DMS 273 (cell line): ENCODE data around the gene TARS3.
"Not testable (repeated sequence)": the region's sequence is repeated elsewhere in the genome, so short reads cannot be mapped to it uniquely, and the experiment has no call there.

Experiments used
- DNase-seq: peaks from one replicate; lab custom pipeline; 2025; ENCODE audit not compliant: unreplicated experiment; lab: John Stamatoyannopoulos, UW

The TARS3 gene

GRCh38 chr15:101723874-101724674, at the start of gene TARS3:
TSS of gene TARS3 (minus strand) at chr15:101724473. CDS start at chr15:101724387, 86 bp downstream.
- DNase-seq: peak; percentile 91

DNA sequence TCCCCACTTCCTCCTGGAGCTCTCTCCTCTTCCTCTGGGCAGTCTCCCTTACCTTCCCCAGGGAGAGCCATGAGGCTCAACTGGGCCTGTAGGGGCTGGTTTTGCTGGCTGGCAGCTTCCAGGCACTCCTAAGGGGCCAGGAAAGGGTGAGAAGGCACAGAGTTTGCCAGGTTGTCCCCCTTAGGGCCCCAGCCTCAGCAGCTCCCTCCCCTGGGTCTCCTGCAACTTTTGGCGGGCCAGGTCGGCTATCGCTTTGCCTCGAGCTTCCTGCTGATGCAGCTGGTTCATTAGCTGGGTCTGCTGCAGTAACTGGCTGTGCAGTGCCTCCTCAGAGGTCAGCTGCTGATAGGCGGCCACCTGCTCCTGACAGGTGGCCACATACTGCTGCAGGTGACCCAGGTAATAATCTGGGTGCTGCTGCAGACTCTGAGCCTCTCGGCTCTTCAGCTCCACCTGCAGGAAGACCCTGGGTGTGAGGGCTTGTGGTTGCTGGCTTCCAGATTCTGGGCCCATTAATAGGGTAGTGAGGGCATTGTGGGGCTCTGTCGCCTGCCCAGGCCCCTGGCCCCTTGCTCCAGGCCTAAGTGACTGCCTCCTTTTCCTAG, 49.3 kb upstream of the TARS3 start:
- peak; percentile 31 for DNase-seq

GRCh38 chr15:101772921-101773320, 48.6 kb upstream of the TARS3 start:
- DNase-seq: no peak

GRCh38 chr15:101767083-101767640, 42.9 kb upstream of the TARS3 start:
- DNase-seq: not testable (repeated sequence)

- DNase-seq: no peak
Observed at GRCh38 chr15:101765772-101766456, 41.6 kb upstream of the TARS3 start.

DNA sequence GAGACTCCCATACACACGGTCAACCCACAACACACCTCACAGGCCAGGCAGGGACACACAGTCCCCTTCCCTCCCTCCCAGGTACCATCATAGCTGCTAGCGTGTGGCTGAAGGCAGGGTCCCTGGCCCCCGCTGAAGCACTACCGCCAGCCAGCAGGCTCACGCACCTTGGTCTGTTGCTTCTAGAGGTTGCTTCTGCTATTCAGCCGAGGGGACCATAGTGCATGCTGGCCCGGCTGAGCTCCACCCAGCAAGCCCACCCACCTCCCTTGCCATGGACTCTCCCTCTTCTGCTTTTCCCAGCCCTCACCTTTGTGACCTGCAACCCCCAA, 41.0 kb upstream of the TARS3 start:
- DNase-seq: not testable (repeated sequence)

GRCh38 chr15:101764669-101765339, 40.5 kb upstream of the TARS3 start:
- DNase-seq: not testable (repeated sequence)

DNA sequence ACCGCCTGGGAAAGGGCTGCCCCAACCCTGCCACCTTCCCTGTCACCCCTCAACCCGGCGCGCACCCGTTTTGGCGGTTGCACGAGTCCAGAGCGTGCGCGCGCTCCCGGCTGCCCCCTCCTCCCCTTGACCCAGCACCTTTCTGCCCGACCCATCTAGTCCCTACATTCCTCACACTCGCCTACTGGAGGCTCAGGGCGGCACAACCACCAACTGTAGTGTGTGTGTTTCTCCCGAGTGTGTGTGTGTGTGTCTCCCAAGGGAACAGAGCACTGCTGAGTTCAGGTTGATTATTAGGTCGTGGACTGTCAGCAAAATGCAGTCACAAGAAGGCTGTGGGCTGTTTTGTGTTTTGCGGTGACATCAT, 22.4 kb upstream of the TARS3 start:
- DNase-seq: not testable (repeated sequence)

DNA sequence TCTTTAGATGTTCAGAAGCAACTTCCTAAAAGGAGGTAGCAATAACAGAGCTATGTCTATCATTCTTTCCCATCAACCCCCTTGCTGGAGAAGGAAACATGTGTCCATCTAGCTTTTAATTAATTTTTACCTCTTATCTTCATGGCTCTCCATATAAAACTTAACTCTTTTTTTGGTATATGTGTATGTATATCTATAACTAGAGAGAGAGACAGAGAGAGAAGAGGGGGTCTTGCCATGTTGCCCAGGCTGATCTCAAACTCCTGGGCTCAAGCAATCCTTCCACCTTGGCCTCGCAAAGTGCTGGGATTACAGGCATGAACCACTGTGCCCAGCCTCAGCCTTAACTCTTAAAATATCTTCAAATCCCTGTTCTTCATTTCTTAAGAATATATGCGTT, 10.6 kb upstream of the TARS3 start:
- not testable (repeated sequence) for DNase-seq

DNA sequence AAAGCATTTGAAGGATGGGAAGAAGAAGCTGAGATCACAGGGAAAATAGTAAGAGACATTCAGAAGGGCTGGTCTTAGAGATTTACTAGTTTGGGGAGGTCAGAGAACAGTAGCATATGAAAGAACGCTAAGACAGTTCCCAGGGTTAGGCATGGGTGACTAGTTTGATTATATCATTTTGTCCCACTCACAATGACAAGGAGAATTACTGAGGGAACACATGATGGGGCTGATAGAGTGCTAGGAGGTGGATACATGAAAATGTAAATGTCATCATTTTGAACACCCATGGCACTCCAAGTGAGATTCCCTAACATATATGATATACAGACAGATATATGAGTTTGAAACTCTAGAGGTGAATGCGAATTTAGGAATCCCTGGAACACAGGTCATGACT, 9.3 kb upstream of the TARS3 start:
- DNase-seq: no peak

DNA sequence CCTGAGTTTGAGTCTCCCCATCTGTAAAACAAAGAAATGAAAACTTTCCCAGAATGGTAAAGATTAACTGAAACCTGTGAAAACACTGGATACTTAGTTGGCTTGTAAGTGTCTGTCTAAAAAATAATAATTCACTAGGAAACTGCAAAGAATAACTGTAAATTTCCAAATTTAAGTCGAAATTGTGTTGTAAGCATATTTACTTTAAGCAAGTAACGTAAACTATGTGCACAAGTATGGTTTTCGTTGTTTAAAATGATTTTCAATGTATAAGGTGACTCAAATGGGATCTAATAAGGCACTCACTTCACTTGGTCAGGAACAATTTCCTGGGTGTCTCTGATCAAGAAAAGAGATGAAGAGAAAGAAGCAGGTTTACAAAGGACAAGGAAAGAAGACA, 8.5 kb upstream of the TARS3 start:
- DNase-seq: no peak

DNA sequence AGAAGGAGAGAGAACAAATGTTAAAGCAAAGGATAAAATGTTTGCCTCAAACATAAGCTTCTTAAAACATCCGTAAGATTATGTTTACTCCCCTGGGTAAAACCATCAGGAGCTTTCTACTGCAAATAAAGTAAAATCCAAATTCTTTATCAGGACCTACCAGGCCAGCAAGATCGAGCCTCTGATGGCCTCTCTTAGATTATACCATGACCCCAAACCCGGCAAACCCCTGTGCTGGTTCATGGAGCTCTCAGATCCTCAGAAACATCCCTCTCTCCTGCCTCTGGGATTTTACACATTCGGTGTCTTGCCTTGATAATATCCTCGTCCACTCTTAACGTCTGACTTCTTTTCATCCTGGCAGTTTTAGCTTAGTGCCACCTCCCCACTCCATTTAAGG, 7.5 kb upstream of the TARS3 start:
- no peak for DNase-seq

DNA sequence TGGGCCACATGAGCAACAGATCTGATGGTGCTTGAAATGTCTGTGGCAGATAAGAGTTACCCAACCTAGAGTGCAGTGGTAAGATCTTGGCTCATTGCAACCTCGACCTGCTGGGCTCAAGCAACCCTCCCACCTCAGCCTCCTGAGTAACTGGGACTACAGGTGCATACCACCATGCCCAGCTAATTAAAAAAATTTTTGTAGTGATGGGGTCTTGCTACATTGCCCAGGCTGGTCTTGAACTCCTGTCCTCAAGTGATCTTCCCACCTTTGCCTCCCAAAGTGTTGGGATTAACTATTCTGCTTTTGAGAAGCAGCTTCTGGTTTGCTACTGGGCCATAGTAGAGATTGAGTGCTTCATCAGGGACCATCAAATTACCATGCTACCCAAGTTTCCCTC, 2.9 kb upstream of the TARS3 start:
- DNase-seq: no peak

GRCh38 chr15:101725073-101725472, 800 bp upstream of the TARS3 start:
- DNase-seq: no peak

- no peak for DNase-seq
Observed at GRCh38 chr15:101724675-101725005, 367 bp upstream of the TARS3 start.

- DNase-seq: peak; percentile 8
Observed at GRCh38 chr15:101723171-101723873, 951 bp downstream of the TARS3 start.

DNA sequence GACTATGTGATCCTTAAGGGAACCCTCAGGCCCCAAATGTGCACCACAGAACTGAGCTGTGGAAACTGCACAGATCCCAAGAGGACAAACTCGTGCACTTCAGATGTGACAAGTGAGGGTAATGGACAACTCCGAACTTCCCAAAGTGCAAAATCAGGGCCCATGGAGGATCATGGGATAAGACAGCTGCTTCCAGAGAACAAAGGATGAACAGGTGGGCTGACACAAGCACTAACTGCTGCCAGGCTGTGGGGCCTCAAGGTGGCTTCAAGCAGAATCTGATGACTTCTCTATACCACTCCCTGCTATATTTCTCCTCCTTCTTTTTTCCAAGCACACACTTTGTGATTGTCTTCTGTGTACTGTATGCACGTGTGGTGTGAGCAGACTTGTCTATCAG, 5.4 kb downstream of the TARS3 start:
- DNase-seq: no peak

DNA sequence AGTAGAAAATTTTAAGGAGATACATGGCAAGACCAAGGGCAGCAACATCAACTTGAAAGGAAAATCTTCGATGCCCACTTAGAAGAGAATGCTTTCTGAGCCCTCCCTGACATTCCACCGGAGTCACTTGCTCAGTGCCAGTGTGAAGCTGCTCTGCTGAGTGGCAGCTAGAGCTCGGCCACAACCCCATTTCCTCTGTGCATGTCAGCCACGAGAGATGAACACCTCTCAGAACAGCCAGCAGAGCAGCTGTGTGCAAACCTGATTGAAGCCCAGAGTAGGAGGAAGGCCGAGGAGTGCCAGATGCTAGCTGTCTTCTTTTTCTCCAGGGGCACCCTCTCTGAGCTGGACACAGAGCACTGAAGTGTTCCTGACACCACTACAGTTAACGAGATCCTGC, 12.2 kb downstream of the TARS3 start:
- DNase-seq: no peak

GRCh38 chr15:101710806-101711205, 13.5 kb downstream of the TARS3 start:
- DNase-seq: no peak

- DNase-seq: no peak
Observed at GRCh38 chr15:101709466-101709865, 14.8 kb downstream of the TARS3 start.

DNA sequence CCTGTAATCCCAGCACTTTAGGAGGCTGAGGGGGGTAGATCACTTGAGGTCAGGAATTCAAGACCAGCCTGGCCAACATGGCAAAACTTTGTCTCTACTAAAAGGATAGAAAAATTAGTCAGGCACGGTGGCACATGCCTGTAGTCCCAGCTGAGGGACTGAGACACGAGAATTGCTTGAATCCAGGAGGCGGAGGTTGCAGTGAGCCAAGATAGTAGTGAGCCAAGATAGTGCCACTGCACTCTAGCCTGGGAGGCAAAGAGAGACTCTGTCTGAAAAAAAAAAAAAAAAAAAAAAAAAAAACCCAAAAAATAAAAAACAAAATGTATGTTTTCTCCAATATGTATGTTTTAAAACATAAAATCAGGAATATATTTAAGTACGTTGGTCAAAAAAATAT, 16.3 kb downstream of the TARS3 start:
- DNase-seq: no peak
